KG1 (cell line): ENCODE measurements around the gene R3HDM4.

ENCODE experiments used
- DNase-seq: peaks from one replicate; lab custom pipeline; 2025; lab: John Stamatoyannopoulos, UW

Gene R3HDM4

DNA sequence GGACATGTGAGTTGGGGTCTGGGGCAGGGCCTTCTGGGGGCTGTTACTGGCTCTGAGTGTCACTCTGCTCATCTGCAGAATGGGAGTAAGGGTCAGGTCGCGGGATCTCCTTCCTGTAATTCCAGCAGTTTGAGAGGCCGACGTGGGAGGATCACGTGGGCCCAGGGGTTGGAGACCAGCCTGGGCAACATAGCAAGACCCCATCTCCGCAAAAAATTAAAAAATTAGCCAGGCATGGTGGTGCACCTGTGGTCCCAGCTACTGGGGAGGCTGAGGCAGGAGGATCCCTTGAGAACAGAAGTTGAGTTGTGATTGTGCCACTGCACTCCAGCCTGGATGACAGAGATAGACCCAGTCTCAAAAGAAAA lies 16.9 kb upstream of the R3HDM4 start:
- DNase-seq = no peak

DNA sequence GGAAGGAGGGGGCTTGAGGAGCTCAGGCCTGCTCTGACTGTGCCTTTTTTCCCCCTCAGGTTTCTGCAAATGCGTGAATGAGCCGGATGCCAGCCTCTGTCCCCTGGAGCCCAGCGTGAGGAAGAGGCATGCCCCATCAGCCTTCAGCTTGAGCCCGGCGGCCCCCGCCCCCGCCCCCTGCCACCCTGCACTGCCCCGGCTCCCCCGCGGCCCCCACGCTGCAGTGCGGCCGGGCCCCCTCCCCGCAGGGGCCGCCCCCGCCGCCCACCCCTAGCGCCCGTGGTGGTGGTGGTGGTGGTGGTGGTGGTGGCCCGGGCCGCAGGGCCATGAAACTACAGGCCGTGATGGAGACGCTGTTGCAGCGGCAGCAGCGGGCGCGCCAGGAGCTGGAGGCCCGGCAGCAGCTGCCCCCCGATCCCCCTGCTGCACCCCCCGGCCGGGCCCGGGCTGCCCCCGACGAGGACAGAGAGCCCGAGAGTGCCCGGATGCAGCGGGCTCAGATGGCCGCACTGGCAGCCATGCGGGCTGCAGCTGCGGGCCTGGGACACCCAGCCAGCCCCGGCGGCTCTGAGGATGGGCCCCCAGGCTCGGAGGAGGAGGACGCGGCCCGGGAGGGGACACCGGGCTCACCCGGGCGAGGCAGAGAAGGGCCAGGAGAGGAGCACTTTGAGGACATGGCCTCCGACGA lies 16.3 kb upstream of the R3HDM4 start:
- no peak for DNase-seq

DNA sequence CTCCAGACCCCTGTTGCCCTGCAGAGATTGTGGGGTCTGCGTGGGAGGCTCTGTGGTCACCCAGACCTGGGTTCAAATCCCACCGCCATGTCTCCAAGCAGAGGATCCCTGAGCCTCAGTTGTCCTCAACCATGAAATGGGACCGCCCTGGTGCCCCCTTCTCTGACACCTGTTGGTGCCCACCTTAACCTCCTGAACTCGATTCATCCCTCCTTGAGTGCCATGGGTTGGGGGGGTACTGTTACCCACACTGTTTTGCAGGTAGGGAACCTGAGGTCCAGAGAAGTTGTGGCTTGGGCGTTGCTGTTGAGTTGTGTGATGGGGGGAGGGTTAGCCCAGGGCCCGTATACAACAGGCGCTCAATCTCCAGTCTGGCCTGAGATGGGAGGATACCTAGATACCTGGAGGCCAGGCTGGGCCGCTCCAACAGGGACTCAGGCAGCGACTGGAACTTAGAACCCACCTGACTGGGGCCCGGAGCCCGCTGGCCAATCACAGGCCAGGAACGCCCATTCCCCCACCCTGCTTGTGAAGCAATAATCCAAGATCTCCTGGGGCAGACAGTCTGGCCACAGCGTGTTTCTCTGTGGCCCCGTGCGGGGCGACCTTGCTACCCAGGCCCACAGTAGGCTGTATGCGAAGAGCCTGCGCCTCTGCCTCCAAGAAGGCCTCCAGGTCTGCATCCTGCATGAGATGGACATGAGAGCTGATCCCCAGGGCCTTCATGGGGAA lies 15.6 kb upstream of the R3HDM4 start:
- no peak for DNase-seq

DNA sequence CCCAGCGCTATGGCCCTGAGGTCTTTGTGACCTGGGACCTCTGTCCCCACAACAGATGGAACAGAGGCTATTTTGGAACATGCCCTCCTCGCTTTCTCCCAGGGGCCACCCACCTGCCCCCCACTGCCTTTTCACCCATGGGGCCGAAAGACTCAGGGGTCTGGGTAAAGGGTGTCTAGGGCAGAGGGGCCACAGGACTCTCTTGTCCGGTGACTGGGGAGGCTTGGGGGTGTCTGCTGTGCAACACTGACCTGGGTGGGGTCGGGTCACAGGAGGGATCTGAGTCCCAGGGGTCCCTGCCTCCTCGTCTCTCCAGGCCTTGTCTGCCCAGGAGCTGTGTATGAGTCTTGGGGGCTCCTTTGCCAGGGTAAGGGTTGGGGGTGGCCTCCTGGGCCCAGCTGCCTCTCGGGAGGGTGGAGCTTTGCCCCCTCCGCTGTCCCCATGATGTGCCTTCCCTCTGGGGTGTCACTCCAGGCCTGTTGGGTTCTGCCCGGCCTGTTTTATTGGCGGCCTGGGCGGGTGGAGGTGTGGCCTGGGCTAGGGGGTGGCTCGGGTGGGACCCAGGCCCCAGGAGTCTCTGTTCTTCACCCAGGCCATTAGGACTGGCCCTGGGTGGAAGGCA lies 14.9 kb upstream of the R3HDM4 start:
- DNase-seq = no peak

DNA sequence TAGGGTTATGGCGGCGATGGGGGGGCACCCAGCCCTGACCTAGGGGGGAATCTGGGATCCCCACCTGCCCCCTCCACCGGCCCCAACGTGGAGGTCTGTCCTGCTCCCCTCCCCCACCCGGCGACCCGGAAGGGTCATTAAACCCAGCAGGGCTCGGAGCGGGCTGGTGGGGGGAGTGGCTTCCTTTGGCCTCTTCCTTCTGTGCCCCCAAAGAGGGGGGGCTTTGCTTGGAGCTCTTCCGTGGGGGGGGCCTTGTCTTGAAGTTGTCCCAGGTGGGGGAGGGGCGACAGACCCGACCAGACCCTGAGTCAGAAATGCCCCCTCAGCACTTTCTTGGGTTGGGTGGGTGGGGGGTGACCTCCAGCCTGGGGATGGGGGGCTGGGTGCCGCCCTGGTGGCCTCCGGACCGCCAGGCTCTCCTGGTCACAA lies 14.3 kb upstream of the R3HDM4 start:
- DNase-seq = no peak

DNA sequence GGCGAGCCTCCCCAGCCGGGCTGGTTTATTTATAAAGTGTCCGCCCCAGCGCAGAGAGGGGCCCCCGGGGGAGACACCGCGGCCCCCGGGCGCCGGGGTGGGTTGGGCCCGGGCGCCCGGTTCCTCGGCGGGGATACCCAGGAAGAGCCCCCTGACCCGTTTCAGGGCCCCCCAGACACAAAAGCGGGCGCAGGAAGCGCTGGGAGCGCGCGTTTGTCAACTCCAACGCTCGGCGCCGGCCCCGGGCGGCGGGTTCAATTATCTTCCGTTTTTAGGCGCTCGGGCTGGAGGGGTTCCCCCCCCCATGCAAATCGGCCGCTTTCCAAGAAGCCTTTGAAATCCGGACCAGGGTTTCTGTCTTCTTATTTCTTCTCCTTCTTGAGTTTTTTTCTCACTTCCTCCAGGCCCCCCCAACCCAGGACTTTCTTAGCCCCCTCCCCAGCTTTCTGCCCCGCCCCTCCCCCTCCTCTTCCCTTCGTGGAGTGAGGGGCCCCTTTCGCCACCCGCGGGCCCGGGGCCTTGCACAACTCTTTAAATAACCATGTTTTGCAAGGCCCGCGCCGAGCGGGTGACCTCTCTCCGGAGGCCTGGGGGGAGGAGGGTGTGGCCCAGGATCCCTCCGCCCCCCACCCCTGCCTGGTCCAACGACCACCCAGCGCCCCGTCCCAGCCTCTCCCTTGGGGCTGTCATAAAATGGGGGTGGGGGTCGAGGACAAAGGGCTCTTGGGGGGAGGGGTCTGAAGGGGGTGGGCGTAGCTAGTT lies 13.8 kb upstream of the R3HDM4 start:
- peak; percentile 34 for DNase-seq

DNA sequence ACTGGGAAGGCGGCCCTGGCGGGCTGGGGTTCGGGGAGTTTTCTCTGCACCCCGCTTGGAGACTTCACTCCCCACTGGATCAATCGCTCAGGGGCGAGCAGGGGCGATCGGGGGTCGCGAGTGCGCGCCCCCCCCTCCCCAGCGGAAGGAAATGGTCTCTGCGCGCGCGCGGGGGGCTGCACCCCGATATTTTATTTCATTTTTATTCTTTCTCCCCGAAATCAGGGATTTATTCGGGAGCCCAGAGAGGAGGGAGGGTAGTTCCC lies 13.2 kb upstream of the R3HDM4 start:
- no peak for DNase-seq

DNA sequence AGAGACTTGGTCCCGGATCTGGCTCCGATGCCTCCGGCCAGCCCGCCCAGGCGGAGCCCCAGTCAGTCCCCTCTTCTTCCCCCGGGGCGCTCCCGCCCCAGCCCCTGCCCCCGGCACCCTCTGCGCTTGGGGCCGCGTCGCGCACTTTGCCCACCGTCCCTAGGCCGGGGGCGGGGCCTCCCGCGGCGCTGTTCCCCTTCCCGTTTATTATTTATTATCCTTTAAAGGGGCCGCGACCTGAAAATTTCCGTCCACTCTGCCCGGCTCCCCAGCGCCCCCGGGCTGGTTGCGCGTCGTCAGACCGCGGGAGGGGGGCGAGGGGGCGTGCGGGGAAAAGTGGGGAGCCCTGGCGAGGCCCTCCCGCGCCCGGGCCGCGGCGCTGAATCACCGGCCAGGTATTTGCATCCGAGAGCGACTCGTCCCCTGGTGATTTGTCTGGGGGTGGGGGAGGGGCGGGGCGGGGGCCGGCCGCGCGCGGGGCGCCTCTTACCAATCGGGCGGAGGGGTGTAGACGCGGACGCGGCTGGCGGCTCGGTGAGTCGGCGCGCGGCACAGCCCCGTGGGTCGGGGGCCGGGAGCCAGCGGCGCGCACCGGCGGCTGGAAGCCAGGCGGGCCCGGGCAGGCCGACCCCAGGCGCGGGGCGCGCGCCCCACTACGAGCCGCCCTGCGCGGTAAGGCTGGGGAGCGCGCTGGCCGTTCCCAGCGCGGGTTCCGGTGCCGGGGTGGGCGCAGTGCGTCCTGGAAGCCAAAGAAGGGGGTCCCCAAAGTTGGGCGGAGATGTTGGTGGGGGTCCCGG lies 12.7 kb upstream of the R3HDM4 start, which contains the start of gene ARID3A:
ARID3A (plus strand) TSS at position 510 of the 797 bp plus-strand sequence. CDS start 3,494 bp downstream, outside the sequence.
- peak; percentile 94 for DNase-seq

DNA sequence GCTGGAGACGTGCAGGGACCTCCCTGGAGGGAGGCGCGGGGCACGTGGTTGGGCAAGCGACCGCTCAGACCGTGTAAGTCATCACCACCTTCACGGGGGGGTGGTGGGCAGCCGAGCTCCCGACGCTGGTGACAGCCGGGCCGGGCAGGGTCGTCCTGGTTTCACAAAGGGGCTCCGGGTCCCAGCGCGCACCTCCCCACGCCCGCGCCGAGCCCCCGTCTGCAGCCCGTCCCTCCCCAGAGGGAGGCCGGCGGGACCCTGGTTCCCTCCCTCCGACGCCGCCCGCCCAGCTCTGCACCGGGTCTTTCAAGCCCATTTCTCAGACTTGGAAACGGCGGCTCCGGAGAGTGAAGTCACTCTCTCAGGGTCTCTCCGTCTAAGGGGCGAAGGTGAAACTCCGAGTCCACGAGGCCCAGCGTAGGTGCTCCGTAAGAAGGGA lies 12.1 kb upstream of the R3HDM4 start:
- DNase-seq = peak; percentile 94

DNA sequence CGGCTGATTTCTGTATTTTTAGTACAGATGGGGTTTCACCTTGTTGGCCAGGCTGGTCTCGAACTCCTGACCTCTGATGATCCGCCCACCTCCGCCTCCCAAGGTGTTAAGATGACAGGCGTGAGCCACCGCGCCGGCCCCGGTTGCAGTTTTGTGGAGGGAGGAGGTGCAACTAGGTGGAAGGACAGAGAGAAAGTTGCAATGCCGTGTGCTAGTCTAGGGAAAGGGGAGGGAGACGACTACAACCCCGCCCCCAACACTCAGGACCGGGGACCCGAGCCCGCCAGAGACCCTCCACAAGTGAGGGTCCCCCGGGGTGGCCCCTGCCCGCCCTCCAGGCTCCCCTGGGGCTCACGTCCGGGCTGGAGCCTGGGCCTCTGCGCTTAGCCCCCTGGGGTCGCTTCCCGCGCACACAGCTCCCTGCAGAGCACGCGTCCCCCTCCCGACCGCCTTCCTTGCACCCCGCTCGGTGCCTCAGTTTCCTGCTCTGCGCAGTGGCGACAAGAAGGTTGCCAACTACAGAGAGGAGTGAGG lies 11.6 kb upstream of the R3HDM4 start:
- no peak for DNase-seq

DNA sequence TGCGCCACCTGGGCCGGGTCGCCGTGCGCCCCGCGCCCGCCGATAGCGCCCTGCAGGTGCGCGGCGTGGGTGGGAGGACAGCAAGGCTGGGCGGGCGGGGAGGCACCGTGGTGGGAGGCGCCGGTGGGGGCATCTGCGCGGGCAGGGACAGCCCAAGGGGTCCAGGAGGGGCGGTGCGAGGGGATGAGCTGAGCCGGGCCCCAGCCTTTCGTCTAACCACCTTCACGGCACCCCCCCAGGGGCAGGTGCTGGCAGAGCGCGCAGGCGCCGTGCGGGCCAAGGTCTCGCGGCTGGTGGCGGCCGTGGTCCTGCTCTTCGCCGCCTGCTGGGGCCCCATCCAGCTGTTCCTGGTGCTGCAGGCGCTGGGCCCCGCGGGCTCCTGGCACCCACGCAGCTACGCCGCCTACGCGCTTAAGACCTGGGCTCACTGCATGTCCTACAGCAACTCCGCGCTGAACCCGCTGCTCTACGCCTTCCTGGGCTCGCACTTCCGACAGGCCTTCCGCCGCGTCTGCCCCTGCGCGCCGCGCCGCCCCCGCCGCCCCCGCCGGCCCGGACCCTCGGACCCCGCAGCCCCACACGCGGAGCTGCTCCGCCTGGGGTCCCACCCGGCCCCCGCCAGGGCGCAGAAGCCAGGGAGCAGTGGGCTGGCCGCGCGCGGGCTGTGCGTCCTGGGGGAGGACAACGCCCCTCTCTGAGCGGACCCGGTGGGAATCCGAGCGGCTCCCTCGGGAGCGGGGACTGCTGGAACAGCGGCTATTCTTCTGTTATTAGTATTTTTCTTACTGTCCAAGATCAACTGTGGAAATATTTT lies 7.2 kb upstream of the R3HDM4 start:
- DNase-seq = no peak

DNA sequence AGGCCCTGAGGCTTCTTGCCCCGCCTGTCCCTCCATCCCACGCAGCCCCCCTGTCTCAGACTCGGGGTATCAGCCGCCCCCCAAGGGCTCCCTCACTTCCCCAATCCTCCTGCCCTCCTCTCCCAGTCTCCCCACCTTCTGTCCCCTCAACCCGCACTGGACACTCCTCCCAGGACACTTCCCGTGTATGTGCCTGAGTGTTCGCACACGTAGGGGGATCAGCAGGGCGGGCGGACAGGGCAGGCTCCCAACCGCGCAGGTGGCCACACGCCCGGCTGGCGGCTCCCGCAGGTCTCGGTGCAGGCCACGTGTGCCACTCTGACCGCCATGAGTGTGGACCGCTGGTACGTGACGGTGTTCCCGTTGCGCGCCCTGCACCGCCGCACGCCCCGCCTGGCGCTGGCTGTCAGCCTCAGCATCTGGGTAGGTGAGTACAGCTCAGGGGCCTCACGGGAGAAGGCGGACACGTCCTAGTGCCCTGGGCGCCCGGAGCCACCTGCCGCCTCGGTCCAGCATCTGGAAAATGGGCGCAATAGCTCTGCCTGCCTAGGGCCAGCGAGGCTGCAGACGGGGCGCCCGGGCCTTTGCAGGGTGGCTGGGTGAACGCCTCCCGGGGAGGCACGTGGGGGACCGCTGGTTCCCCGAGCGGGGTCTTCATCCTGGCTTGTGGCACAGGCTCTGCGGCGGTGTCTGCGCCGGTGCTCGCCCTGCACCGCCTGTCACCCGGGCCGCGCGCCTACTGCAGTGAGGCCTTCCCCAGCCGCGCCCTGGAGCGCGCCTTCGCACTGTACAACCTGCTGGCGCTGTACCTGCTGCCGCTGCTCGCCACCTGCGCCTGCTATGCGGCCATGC lies 6.4 kb upstream of the R3HDM4 start:
- no peak for DNase-seq

DNA sequence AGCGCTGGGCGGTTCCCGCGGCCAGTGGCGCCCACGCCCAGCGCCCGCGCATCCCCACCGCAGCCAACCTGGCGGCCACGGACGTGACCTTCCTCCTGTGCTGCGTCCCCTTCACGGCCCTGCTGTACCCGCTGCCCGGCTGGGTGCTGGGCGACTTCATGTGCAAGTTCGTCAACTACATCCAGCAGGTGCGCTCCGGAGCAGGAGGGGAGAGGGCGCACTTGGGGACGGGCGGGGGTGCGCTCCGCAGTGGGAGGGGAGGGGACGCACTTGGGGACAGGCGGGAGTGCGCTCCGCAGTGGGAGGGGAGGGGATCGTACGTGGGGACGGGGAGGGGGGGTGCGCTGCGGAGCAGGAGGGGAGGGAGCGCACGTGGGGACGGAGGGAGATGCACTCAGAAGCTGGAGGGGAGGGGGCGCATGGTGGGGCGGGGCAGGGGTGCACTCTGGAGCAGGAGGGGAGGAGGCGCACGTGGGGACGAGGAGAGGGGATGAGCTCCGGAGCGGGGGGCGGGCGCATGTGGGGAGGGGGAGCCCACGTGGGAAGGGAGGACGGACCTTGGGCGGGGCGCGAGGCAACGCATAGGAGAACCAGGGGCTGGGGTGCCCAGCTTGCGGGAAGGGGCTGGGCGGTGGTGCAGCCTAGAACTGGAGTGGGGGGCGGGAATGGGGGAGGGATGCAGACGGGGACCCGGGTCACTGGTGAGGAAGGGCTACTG lies 5.6 kb upstream of the R3HDM4 start:
- no peak for DNase-seq

DNA sequence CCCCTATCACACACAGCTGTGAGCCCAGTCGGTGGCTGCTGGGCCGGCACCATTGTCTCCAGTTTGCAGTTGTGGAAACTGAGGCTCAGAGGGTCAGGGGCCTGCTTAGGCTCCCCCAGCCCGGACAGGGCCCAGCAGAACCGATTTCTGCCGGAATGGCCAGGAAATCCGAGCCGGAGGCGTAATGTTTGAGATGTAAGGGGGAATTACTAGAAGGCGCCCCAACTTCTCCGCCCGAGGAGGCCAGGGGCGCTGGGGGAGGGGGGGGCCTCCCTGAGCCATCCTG lies 5.1 kb upstream of the R3HDM4 start:
- DNase-seq = no peak

DNA sequence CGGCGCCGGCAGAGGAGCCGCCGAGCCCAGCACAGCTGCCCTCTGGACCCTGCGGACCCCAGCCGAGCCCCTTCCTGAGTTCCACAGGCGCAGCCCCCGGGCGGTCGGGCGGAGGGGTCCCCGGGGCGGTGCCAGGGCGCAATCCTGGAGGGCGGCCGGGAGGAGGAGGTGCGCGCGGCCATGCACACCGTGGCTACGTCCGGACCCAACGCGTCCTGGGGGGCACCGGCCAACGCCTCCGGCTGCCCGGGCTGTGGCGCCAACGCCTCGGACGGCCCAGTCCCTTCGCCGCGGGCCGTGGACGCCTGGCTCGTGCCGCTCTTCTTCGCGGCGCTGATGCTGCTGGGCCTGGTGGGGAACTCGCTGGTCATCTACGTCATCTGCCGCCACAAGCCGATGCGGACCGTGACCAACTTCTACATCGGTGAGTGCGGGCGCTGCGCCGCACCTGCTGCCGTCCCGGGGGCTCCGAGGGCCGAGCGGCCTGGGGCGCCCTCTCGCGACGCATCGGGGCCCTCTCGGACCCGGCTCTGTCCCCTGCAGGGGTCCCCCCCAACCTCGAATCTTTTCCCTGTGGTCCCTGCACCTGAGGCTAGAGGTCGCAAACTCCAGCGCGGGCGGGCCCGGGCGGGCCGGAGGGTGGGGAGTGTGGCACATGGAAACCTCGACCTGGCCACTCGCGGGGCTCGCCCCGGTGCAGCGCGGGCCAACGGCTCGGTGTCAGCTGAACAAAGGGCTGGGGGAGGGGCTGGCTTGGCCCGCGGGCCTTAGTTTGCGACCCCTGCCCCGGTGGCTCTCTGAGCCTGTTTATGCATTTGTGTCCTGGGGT lies 4.5 kb upstream of the R3HDM4 start, which contains the start of gene KISS1R:
KISS1R (plus strand) TSS at position 11 of the 829 bp plus-strand sequence; CDS start at position 181, 170 bp downstream.
- DNase-seq = peak; percentile 7

DNA sequence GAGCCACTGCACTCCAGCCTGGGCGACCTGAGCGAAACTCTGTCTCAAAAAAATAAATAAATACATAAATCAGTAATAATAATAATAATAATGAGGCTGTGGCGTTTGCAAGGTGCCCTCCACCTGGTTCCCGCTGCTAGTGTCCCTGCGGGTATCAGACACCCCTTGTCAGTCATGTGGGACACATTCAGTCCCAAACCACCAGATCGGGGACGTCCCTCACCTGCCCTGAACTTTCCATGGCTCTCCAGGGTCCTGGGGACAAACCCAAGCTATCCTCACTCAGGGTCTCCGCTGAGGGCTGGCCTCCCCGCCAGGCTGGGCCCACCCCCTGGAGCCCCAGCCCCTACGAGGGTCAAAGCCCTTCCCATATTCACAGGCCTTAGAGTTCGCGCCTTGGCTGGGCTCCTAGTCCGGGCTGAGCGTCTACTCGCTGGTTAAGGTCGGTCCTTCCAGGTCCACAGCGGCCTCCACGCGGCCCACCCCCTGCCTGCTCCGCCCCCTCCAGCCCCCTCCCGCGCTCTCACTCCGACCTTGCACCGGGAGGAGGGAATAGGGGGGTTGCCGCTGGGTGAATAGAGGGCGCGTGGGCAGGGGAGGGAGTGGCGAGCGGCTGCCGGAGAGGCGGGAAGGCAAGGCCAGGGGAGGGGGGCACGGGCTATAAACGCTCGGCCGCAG lies 3.8 kb upstream of the R3HDM4 start:
- DNase-seq = no peak

DNA sequence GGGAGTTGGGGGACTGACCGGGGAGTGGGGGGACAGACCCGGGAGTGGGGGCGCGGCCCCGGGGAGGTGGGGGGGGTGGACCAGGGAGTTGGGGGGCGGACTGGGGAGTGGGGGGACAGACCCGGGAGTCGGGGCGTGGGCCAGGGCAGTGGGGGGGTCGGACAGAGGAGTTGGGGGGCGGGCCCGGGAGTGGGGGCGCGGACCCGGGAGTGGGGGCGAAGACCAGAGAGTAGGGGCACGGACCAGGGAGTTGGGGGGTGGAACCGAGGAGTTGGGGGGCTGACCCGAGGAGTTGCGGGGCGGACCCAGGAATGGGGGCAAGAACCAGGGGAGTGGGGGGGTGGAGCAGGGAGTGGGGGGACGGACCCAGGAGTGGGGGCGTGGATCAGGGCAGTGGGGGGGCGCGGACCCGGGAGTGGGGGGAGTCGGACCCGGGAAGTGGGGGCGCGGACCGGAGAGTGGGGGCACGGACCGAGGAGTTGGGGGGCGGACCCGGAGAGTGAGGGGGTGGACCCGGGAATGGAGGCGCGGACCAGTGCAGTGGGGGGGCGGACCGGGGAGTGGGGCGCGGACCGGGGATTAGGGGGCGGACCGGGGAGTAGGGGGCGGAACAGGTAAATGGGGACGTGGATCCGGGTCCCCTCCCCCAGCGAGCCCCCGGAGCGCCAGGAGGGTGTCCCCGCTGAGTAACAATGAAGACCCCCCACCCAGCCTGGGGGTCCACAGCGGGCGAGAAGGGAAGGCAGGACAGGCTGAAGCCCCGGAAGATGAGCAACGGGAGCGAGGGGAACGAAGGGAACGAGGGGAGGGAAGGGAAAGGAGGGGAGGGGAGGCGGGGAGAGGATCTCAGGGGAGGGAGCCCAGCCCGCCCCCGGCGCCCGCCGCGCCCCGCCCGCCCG lies 589 bp downstream of the R3HDM4 start:
- no peak for DNase-seq
